HG02870 (cell line): ENCODE data around the gene B3GNT4.
"Not testable (repeated sequence)": the region's sequence is repeated elsewhere in the genome, so short reads cannot be mapped to it uniquely, and the experiment has no call there.

ENCODE experiments used
- ATAC-seq: cut with Tn5 transposase; IDR thresholded peaks from one replicate; pipeline ENCODE4 v1.9.1; 2021; ENCODE audit warnings: mild to moderate bottlenecking, moderate library complexity; ENCODE audit not compliant: unreplicated experiment

Gene B3GNT4

GRCh38 chr12:122208073-122208820 is 4.7 kb downstream of the B3GNT4 start:
- no peak for ATAC-seq

GRCh38 chr12:122215771-122216170 is 12.3 kb downstream of the B3GNT4 start:
- ATAC-seq = no peak

- ATAC-seq = no peak
These were observed 12.9 kb downstream of the B3GNT4 start for GRCh38 chr12:122216445-122216844.

- peak; percentile 89 for ATAC-seq
These were observed 22.3 kb downstream of the B3GNT4 start, which contains the start of gene DIABLO for GRCh38 chr12:122225683-122226365. TSS of gene DIABLO (minus strand) at chr12:122226052. CDS start at chr12:122226014, 38 bp downstream.

- no peak for ATAC-seq
These were observed 23.0 kb downstream of the B3GNT4 start for GRCh38 chr12:122226366-122227125.

- ATAC-seq = no peak
These were observed 23.8 kb downstream of the B3GNT4 start for GRCh38 chr12:122227341-122227740.

GRCh38 chr12:122228092-122228491 is 24.6 kb downstream of the B3GNT4 start:
- ATAC-seq = no peak

GRCh38 chr12:122230798-122231197 is 27.3 kb downstream of the B3GNT4 start:
- no peak for ATAC-seq

- no peak for ATAC-seq
These were observed 29.2 kb downstream of the B3GNT4 start for GRCh38 chr12:122232691-122233090.

GRCh38 chr12:122235741-122236140 is 32.2 kb downstream of the B3GNT4 start:
- no peak for ATAC-seq

- ATAC-seq = no peak
These were observed 35.4 kb downstream of the B3GNT4 start for GRCh38 chr12:122238861-122239260.

- ATAC-seq = no peak
These were observed 40.5 kb downstream of the B3GNT4 start for GRCh38 chr12:122243965-122244364.

- no peak for ATAC-seq
These were observed 41.3 kb downstream of the B3GNT4 start for GRCh38 chr12:122244565-122245371.

GRCh38 chr12:122245553-122245952 is 42.0 kb downstream of the B3GNT4 start:
- no peak for ATAC-seq

GRCh38 chr12:122250047-122250446 is 46.5 kb downstream of the B3GNT4 start:
- no peak for ATAC-seq

GRCh38 chr12:122250536-122250935 is 47.0 kb downstream of the B3GNT4 start:
- no peak for ATAC-seq

GRCh38 chr12:122258462-122258861 is 55.0 kb downstream of the B3GNT4 start:
- not testable (repeated sequence) for ATAC-seq
